Endodermal cell (in vitro differentiated cells): ENCODE measurements around the gene CDAN1. TPM values are rescaled to one million over a fixed set of nuclear protein-coding genes. Genes with fewer than 3 reads are reported as not detected.

Experiments
- DNase-seq: peaks from one replicate; pipeline ENCODE4 v3.0.0-alpha.2; 2017
- H3K27ac ChIP-seq: 2 replicates; pipeline ENCODE4 v1.5.1; 2013; ENCODE audit warnings: mild to moderate bottlenecking, low read depth, low read length, moderate library complexity
- H3K27me3 ChIP-seq: 2 replicates; pipeline ENCODE4 v1.6.1; 2013; ENCODE audit warnings: mild to moderate bottlenecking, low read length, moderate library complexity; ENCODE audit not compliant: insufficient read depth, control insufficient read depth, poor library complexity, severe bottlenecking
- H3K36me3 ChIP-seq: 2 replicates; pipeline ENCODE4 v1.7.0; 2013; ENCODE audit warnings: mild to moderate bottlenecking, low read length, moderate library complexity; ENCODE audit not compliant: control insufficient read depth, insufficient read depth
- H3K4me1 ChIP-seq: one replicate; pipeline ENCODE4 v1.7.0; 2013; ENCODE audit warnings: low read length; ENCODE audit not compliant: control insufficient read depth, insufficient read depth
- H3K4me3 ChIP-seq: 2 replicates; pipeline ENCODE4 v1.5.1; 2013; ENCODE audit warnings: mild to moderate bottlenecking, low read length, moderate library complexity
- H3K9ac ChIP-seq: 2 replicates; pipeline ENCODE4 v1.6.1; 2013; ENCODE audit warnings: mild to moderate bottlenecking, low read length, moderate library complexity; ENCODE audit not compliant: poor library complexity, severe bottlenecking; ENCODE audit errors: extremely low read depth
- H3K9me3 ChIP-seq: 2 replicates; pipeline ENCODE4 v1.6.1; 2013; ENCODE audit warnings: mild to moderate bottlenecking, low read length, moderate library complexity; ENCODE audit not compliant: control insufficient read depth
- H3K27ac Mint-ChIP-seq: 2 replicates; pipeline ENCODE4 v1.8.0; 2020; ENCODE audit warnings: mixed read lengths
- H3K27me3 Mint-ChIP-seq: 2 replicates; pipeline ENCODE4 v1.8.0; 2021; ENCODE audit warnings: mild to moderate bottlenecking, mixed read lengths; ENCODE audit not compliant: insufficient read depth
- H3K36me3 Mint-ChIP-seq: 2 replicates; pipeline ENCODE4 v1.8.0; 2020; ENCODE audit warnings: low read depth, mixed read lengths
- H3K4me1 Mint-ChIP-seq: 2 replicates; pipeline ENCODE4 v1.8.0; 2020; ENCODE audit warnings: mixed read lengths
- H3K4me3 Mint-ChIP-seq: 2 replicates; pipeline ENCODE4 v1.8.0; 2020; ENCODE audit warnings: mild to moderate bottlenecking, moderate library complexity, mixed read lengths
- H3K9me3 Mint-ChIP-seq: 2 replicates; pipeline ENCODE4 v1.8.0; 2020; ENCODE audit warnings: mild to moderate bottlenecking, mixed read lengths
- WGBS, 2 experiments: methylation state at CpG; one replicate each; pipeline versions ENCODE4 v1.1.5 to v1.1.7; 2013; ENCODE audit warnings: missing lambda C conversion rate in 2 of 2, mixed read lengths in 1 of 2; ENCODE audit not compliant: insufficient coverage in 1 of 2, insufficient read length in 1 of 2; 5-methylcytosine and 5-hydroxymethylcytosine counted together
- total RNA-seq, 2 donors: library from RNA; stranded (reverse); fragmentation: NEBNext Ultra II Directional in 1 of 2; extraction: Animal tissue kit (Norgen Biotek cat#: 25700) in 1 of 2; gene quantifications; 2 replicates in 1 of 2; 3 replicates in 1 of 2; pipeline ENCODE4 v1.2.1, GENCODE V29; 2021
- TF ChIP-seq, protein P1 (sequence below): fragments of 200-600 bp; sonication (generic); conservative IDR thresholded peaks from 2 replicates; pipeline ENCODE4 v1.5.0; 2021; ENCODE audit warnings: antibody characterized with exemption, mild to moderate bottlenecking

Gene CDAN1
- total RNA-seq, 2 donors from 2014 or later = 26.5 to 38.2 TPM

DNA sequence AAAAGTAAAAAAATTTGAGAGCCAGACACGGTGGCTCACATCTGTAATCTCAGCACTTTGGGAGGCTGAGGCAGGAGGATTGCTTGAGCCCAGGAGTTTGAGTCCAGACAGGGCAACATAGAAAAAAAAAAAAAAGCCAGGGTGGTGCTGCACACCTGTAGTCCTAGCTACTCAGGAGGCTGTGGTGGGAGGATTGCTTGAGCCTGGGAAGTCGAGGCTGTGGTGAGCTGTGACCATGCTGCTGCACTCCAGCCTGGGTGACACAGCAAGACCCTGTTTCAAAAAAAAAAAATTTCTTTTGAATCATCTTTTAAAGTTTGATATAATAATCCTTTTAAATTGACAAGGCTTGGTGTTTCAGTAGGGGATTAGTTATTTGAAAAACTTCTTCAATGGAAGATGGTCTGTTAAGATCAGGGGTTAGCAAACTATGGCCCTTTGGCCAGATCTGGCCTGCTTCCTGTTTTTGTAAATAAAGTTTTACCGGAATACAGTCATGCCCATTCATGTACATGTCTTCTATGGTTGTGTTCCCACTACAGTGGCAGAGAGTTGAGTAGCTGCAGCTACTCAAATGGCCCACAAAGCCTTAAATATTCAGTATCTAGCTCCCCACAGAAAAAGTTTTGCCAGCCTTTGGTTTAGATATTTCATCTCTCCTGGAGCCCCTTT, 28.9 kb downstream of the CDAN1 start:
- Mint-ChIP-seq H3K36me3 (no peaks in the 10 kb centered on the region), H3K4me3 (no peak overlapping the region), H3K4me1 (no peaks in the 10 kb centered on the region), H3K9me3 (no peaks in the 10 kb centered on the region), H3K27ac (no peak overlapping the region), H3K27me3 (no peaks in the 10 kb centered on the region)
- no peak overlapping the region for H3K9ac ChIP-seq
- H3K36me3 ChIP-seq = no peaks in the 10 kb centered on the region
- TF ChIP-seq, protein P1, sequence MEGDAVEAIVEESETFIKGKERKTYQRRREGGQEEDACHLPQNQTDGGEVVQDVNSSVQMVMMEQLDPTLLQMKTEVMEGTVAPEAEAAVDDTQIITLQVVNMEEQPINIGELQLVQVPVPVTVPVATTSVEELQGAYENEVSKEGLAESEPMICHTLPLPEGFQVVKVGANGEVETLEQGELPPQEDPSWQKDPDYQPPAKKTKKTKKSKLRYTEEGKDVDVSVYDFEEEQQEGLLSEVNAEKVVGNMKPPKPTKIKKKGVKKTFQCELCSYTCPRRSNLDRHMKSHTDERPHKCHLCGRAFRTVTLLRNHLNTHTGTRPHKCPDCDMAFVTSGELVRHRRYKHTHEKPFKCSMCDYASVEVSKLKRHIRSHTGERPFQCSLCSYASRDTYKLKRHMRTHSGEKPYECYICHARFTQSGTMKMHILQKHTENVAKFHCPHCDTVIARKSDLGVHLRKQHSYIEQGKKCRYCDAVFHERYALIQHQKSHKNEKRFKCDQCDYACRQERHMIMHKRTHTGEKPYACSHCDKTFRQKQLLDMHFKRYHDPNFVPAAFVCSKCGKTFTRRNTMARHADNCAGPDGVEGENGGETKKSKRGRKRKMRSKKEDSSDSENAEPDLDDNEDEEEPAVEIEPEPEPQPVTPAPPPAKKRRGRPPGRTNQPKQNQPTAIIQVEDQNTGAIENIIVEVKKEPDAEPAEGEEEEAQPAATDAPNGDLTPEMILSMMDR = no peak
- no peaks in the 10 kb centered on the region for H3K27me3 ChIP-seq
- 90 to 94% methylated on average over 2 to 3 of the region's 3 CpGs for WGBS, 2 experiments
- H3K4me3 ChIP-seq = no peak overlapping the region
- H3K4me1 ChIP-seq = no peaks in the 10 kb centered on the region
- DNase-seq = no peak
- H3K9me3 ChIP-seq = no peaks in the 10 kb centered on the region
- H3K27ac ChIP-seq = no peak overlapping the region

DNA sequence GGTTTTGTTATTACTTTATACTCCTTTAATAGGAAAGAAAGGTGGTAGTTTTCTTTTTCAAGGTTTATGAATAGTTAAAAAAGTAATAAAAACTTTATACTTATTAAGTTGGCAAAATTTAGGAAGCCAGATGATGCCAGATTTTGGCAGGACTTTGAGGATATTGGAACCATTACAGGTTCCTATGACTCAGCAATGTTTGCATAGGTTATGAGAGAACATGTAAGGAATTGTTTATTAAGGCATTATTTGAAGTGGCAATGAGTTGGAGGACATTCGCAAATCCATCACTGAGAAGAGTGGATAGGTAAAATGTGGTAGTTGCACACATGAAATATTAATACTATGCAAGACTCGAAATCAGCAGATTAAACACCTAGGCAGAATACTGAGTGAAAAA, 29.9 kb downstream of the CDAN1 start:
- H3K27ac Mint-ChIP-seq = no peak overlapping the region
- H3K27me3 Mint-ChIP-seq = no peaks in the 10 kb centered on the region
- no peak for DNase-seq
- Histone ChIP-seq H3K4me1 (no peaks in the 10 kb centered on the region), H3K9ac (no peak overlapping the region), H3K4me3 (no peak overlapping the region), H3K27ac (no peak overlapping the region), H3K9me3 (no peaks in the 10 kb centered on the region), H3K27me3 (no peaks in the 10 kb centered on the region), H3K36me3 (no peaks in the 10 kb centered on the region)
- no peaks in the 10 kb centered on the region for H3K9me3 Mint-ChIP-seq
- no peaks in the 10 kb centered on the region for H3K4me1 Mint-ChIP-seq
- TF ChIP-seq, protein P1 = no peak
- no peaks in the 10 kb centered on the region for H3K36me3 Mint-ChIP-seq
- no peak overlapping the region for H3K4me3 Mint-ChIP-seq
- 100% methylated on average over 2 of the region's 2 CpGs; no CpG with 5 or more reads in 1 of the 2 experiments for WGBS, 2 experiments

DNA sequence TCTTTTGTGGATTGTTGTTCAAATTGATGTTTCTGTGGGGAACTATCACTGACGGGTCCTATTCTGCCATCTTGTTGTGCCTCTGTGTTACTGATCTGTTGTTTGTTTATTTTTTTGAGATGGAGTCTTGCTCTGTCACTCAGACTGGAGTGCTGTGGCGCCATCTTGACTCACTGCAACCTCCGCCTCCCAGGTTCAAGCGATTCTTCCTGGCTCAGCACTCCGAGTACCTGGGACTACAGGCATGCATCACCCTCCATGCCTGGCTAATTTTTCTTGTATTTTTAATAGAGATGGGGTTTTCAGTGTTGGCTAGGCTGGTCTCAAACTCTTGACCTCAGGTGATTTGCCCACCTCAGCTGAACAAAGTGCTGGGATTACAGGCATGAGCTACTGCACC, 31.6 kb downstream of the CDAN1 start:
- H3K27me3 ChIP-seq = no peaks in the 10 kb centered on the region
- no peak overlapping the region for H3K4me3 ChIP-seq
- H3K27ac Mint-ChIP-seq = no peak overlapping the region
- H3K36me3 ChIP-seq = no peaks in the 10 kb centered on the region
- no peaks in the 10 kb centered on the region for H3K9me3 Mint-ChIP-seq
- H3K4me3 Mint-ChIP-seq = no peak overlapping the region
- H3K36me3 Mint-ChIP-seq = no peaks in the 10 kb centered on the region
- H3K9me3 ChIP-seq = peaks cover 8% of the 10 kb centered on the region
- TF ChIP-seq, protein P1 = no peak
- DNase-seq = no peak
- no peaks in the 10 kb centered on the region for H3K27me3 Mint-ChIP-seq
- H3K4me1 Mint-ChIP-seq = no peaks in the 10 kb centered on the region
- no peaks in the 10 kb centered on the region for H3K4me1 ChIP-seq
- no peak overlapping the region for H3K27ac ChIP-seq
- WGBS, 2 experiments = 73 to 89% methylated on average over 5 of the region's 5 CpGs
- H3K9ac ChIP-seq = no peak overlapping the region
